IPS-18c (cell line): Measurements from ENCODE around the gene BLTP1.

Source experiments
- H3K4me3 ChIP-seq: 2 replicates; pipeline ENCODE4 v1.7.0; 2013; ENCODE audit warnings: low read depth, mild to moderate bottlenecking, low read length, moderate library complexity; ENCODE audit not compliant: insufficient read depth
- H3K9me3 ChIP-seq: one replicate; pipeline ENCODE4 v1.6.1; 2013; ENCODE audit warnings: mild to moderate bottlenecking, low read length, moderate library complexity; ENCODE audit not compliant: control insufficient read depth, insufficient read depth

Gene BLTP1

GRCh38 chr4:122156819-122157218, 4.7 kb downstream of the BLTP1 start:
- Histone ChIP-seq H3K9me3 (no peaks in the 10 kb centered on the region), H3K4me3 (no peak overlapping the region)

DNA sequence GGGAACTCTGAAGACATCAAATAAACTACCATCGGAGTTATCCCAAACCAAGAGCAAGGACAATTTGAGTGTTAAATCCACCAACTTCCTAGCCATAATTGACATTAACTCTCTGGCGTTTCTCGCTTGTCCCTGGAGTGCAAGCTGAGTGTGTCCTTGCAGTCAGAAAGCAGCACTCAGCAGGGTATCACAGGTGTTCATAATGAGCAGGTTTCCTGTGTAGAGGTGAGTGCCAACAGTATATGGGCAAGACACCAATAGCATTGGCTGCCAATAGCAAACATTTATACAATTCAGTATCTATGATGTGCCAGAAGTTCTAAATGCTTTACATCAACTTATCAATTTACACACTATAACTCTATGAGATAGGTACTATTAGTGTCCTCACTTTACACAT, 11.2 kb downstream of the BLTP1 start:
- Histone ChIP-seq H3K4me3 (no peak overlapping the region), H3K9me3 (no peaks in the 10 kb centered on the region)

GRCh38 chr4:122163767-122164166, 11.6 kb downstream of the BLTP1 start:
- no peak overlapping the region for H3K4me3 ChIP-seq
- no peaks in the 10 kb centered on the region for H3K9me3 ChIP-seq

GRCh38 chr4:122167369-122167768, 15.2 kb downstream of the BLTP1 start:
- no peaks in the 10 kb centered on the region for H3K9me3 ChIP-seq
- no peak overlapping the region for H3K4me3 ChIP-seq

- H3K9me3 ChIP-seq = no peaks in the 10 kb centered on the region
- no peak overlapping the region for H3K4me3 ChIP-seq
These were observed 18.6 kb downstream of the BLTP1 start for GRCh38 chr4:122170775-122171174.

GRCh38 chr4:122171323-122171722, 19.2 kb downstream of the BLTP1 start:
- H3K9me3 ChIP-seq = no peaks in the 10 kb centered on the region
- no peak overlapping the region for H3K4me3 ChIP-seq

DNA sequence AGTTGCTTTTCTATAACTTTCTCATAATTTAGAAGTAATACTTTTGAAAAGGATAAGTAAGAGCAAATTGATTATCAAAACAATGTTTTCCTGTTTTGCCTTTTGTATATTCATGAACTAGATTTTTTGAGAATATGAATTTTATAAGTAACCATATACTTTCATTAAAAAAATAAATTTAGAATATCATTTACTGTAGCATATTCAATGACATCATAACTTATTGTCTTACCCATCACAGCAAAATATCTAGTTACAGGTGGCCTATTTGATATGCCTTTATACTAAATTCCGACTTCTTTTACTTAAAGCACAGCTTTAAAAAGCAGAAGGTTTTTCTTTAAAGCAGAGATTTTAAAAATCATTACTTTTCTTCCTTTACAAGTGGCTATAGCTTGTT, 20.1 kb downstream of the BLTP1 start:
- Histone ChIP-seq H3K9me3 (no peaks in the 10 kb centered on the region), H3K4me3 (no peak overlapping the region)

- Histone ChIP-seq H3K4me3 (no peak overlapping the region), H3K9me3 (no peaks in the 10 kb centered on the region)
These were observed 26.8 kb downstream of the BLTP1 start for GRCh38 chr4:122178961-122179360.

DNA sequence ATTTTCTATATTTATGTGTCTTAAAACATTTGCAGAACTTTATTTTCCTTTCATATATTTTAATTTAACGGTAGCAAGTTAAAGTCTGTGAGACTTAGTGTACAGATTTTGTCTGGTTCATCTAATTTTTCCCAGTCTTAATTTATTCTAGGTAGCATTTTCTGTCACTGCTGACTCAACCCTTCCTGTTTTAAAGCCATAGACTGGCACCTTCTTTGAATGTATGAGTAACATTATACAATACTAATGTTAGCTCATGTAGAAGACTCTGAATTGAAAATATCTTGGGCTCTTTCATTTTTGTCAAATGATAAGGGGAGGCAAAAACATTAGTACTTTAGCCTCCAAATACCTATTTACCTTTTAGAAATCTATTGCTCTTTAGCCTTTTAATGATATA, 43.6 kb downstream of the BLTP1 start:
- no peaks in the 10 kb centered on the region for H3K9me3 ChIP-seq
- no peak overlapping the region for H3K4me3 ChIP-seq
